Stimulated activated CD8-positive, alpha-beta memory T cell treated with anti-CD3 and anti-CD28 coated beads, Interleukin-7, amount 100 ng/mL, for 48 hours (primary cell): ENCODE results near the gene RRAD.
A peak's percentile ranks its signal among the peaks of the same experiment; 100 is the strongest.
"Not testable (repeated sequence)": the region's sequence is repeated elsewhere in the genome, so short reads cannot be mapped to it uniquely, and the experiment has no call there.

Experiments
- DNase-seq, 2 donors: peaks; one replicate each; pipeline ENCODE4 v3.0.0-alpha.2; 2020; ENCODE audit warnings: low read depth in 1 of 2; ENCODE audit errors: extremely low read depth in 1 of 2

The RRAD gene

DNA sequence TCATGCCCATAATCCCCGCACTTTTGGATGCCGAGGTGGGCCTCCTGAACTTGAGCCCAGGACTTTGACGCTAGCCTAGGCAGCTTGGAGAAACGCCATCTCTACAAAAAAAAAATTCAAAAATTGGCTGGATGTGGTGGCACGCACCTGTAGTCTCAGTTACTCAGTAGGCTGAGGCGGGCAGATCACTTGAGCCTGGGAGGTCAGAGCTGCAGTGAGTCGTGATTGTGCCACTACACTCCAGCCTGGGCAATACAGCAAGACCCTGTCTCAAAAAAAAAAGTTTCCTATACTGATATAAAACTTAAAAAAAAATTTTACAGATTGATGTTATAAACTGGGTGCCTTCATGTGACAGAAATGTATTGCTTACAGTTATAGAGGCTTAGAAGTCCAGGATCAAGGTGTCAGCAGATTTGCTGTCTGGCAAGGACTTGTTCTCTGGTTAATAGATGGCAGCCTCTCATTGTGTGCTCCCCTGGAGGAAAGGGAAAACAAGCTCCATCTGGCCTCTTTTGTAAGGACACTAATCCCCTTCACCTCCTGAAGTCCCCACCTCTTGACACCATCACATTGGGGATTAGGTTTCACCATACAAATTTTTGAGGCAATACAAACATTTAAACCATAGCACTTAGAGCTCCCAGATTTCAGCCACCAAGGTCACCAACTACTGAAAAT is 27.2 kb upstream of the RRAD start:
- DNase-seq = no peak

DNA sequence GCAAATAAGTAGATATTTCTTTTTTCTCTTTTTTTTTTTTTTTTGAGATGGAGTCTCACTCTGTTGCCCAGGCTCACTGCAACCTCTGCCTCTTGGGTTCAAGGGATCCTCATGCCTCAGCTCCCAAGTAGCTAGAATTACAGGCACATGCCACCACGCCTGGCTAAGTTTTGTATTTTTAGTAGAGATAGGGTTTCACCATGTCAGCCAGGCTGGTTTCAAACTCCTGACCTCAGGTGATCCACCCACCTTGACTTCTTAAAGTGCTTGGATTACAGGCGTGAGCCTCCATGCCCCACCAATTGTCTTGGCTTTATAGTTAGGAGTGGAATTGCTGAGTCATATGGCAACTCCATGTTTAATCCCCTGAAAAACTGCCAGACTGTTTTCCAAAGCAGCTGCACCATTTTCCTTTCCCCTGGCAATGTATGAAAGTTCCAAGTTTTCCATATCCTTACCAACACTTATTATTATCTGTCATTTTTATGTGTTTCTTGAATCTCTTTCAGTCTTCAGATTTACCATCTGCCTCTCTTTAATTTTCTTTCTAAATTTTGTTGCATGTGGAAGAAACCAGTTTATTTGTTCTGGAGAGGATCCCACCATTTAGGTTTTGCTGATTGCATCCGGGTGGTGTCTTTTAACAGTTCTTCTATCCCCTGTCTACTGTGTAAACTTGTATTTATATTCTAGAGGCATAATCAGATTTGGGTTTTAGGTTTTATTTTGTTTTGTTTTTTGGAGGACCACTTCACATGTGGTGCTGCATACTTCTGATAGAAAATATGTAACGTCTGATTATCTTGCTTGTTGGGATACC is 25.8 kb upstream of the RRAD start:
- no peak for DNase-seq

DNA sequence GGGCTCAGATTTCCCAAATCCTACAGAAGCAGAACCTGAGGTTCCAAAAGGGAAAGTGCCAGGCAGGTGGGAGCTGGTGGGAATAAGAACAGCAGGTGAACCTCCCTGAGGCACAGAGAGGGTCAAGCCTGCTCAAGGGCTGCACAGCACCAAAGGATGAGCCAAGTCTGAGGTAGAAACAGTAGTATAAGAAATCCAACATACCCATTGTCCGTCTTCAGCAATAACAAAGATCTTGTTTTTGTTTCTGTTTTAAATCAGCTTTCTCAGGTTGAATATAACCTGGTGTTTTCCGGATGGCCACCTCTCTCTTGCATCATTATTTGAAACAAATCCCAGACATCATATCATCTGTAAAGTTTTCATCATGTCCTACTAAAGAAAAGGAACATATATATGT is 25.1 kb upstream of the RRAD start:
- no peak for DNase-seq

DNA sequence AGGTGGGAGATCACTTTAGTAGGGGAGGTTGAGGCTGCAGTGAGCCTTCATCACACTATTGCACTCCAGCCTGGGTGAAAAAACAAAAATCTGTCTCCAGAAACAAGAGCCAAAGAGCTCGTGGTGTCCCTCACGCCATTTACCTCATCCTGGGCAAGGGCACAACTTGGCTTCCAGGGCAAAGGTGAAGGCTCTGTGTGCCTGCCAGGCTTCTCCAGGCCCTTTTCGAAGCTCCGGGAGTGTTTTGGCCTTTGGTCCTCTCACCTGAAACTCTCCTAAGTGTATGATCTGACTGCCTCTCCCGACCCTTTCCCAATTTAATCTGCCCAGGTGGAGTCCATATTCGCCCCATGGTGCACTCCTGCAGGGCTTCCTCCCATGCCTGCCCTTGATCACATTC is 24.1 kb upstream of the RRAD start:
- DNase-seq = no peak

DNA sequence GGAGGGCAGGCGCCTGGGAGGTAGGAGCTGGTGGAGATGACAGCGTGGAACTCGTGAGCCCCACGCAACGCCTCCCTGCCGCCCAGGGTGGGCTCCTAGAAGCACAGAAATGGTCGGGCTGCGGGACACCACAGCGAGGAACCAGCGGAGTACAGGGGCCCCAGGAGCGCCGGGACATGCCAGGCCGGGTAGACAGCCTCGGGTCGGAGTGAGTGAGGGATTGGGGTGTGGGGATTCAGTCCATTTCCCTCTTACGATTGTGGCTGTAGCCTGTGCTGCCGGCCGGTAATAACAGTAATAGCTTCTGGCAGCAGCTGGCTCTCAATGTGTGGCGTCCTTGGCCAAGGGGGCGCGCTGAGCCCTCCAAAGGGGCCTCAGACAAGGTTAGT is 23.5 kb upstream of the RRAD start:
- DNase-seq = no peak

DNA sequence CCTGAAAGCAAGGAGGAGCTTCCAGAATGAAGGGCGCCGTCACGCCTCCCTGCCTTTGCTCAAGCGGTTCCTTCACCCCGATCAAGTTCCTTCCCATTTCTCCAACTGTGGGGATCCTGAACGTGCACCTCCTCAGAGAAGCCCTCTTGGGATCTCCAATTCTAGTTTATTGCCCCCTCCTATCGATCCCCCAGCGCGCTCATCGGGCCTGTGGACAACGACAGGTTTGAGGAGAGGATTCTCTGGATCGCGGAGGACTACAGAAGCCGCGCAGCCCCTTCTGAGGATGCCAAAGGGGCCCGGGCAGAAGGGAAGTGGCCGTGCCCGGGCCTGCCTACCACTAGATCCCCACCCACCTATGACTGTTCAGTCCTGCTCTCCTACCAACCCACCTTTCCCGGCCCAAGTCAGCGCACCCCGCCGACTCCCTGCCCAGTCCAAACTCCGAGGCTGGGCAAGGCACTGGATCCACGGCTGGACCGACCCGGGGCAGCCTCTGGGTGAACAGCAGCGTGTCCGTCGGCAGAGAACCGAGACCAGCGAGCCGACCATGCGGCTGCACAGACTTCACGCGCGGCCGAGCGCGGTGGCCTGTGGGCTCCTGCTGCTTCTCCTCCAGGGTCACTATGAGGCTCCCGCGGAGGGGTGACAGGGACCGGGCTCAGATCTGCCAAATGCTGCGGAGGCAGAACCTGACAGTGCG is 22.9 kb upstream of the RRAD start:
- DNase-seq = no peak

DNA sequence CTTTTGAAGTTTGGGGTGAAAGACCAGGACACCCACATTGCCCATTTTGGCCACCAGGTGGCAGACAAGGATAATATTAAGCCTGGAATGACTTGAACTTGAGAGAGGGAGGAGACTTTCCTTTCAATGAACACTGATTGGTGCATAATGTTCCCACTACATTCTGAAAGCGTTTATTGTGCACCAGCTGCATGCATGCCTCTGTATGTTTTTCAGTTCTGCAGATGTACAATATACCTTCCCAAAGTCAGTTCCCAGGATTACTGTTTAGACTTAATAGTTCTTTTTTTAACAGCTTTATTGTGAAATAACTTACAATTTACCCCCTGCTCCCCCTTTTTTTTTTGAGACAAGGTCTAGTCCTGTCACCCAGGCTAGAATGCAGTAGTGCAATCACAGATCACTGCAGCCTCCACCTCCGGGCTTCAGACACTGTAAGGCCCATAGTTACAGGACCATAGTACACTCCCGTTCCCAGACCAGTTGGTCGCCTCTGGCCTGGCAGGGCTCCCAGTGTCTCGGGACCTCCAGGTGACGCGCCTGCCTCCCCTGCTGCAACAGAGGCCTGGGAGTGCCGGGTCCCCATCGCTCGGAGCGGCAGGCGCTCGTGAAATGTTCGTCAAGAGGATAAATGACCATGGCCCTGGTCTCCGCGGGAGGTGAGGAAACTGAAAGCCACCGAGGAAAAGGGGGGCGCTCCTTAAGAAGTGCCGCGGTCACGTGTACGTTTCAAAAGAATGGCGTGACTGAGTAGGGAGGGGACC is 22.1 kb upstream of the RRAD start:
- DNase-seq = peak; percentile 50 to 64

DNA sequence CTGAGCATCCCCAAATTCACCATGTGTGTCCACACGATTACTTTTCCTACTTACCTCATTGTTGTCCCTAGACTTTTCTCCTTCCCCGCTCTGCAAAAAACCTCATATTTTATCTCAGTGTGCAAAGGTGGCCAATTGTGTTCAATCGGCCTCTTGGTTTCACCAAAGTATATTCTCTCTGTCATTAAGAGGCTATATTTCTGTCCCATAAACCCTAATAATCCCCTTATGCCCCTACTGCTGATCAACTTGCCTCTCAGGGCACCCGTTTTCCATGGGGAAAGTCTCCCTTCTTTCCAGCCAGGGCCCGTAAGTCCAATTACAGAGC is 21.6 kb upstream of the RRAD start:
- no peak for DNase-seq

DNA sequence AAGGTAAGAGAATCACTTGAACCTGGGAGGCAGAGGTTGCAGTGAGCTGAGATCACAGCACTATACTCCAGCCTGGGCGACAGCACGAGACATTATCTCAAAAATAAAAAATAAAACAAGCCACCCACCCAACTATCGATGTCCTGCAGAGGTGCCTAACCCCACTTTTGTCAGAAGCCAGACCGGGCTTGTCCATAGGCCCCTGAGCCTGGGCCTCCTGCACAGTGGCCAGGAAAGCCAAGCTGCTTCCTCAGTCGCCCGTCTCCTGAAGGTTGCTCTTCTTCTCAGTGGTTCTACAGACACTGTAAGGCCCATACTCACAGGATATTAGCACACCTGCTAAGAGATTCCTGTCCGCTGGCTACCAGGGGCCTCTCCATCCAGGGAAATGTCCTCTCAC is 21.2 kb upstream of the RRAD start:
- no peak for DNase-seq

DNA sequence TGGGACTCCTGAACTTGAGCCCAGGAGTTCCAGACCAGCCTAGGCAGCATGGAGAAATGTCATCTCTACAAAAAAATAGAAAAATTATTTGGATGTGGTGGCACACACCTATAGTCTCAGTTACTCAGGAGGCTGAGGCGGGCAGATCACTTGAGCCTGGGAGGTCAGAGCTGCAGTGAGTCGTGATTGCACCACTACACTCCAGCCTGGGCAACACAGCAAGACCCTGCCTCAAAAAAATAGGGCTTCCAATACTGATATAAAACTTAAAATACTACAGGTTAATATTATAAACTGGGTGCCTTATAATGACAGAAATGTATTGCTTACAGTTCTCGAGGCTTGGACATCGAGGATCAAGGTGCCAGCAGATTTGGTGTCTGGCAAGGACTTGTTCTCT is 20.6 kb upstream of the RRAD start:
- no peak for DNase-seq

DNA sequence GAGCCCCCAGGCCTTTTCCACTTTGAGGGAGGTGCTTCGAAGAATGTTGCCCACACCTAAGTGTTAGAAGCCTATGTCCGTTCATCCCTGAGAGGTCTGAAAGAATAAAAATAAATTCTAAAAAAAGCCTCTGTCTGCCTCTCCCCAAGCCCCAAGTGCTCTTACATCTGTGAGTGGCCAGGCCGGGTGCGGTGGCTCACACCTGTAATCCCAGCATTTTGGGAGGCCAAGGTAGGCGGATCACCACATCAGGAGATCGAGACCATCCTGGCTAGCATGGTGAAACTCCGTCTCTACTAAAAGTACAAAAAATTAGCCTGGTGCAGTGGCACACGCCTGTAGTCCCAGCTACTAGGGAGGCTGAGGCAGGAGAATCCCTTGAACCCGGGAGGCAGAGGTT is 19.6 kb upstream of the RRAD start:
- DNase-seq = not testable (repeated sequence)

DNA sequence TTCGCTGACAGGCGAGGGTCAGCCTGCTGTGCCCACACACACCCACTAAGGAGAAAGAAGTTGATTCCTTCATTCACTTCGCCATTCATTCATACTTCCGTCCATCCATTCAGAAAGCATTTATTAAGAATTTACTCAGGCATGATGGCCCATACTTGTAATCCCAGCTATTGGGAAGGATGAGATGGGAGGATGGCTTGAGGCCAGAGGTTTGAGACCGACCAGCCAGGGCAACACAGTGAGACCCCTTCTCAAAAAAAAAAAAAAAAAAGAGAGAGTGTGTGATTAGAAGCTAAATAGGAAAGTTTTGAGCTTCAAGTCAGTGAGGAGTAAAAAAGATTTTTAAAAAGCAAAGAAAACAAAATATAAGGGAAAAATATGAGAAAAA is 18.7 kb upstream of the RRAD start:
- DNase-seq = no peak

DNA sequence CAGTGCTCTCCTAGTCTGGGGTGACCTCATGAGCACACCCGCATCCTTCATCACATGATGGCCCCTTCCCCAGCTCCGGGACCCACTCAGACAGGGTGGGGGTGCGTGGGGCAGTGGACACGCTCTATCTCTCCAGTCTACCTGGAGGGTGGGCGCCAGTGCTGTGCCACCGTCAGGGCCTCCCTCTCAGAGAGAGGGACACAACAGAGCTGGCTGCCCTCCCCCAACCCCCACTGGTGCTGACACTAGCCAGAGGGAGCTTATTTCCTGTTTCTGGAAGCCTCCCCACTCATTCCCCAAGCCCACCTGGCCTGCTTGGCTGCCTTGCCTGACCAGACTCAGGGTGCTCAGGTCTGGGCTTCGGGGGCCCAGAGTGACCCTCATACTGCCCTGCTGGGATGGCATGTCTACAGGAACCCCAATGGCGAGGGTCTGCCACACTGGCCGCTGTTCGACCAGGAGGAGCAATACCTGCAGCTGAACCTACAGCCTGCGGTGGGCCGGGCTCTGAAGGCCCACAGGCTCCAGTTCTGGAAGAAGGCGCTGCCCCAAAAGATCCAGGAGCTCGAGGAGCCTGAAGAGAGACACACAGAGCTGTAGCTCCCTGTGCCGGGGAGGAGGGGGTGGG is 18.2 kb upstream of the RRAD start:
- DNase-seq = no peak

DNA sequence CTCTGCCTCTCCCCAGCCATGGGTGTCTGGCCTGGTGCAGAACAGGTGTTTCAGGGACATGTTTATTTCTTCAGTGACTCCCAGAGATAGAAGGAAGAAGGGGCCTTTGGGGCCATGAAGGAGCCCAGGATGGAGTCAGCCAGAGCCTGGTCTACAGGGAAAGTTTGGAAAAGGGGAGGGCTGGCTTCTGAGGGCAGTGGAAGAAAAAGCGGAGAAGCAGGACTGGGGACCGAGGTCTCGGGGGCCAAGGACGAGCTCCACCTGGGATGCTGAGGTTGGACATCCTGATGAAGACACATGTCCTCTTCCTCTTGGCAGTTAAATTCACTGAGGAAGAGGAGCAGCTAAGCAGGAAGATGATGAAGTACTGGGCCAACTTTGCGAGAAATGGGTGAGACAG is 17.6 kb upstream of the RRAD start:
- DNase-seq = no peak

DNA sequence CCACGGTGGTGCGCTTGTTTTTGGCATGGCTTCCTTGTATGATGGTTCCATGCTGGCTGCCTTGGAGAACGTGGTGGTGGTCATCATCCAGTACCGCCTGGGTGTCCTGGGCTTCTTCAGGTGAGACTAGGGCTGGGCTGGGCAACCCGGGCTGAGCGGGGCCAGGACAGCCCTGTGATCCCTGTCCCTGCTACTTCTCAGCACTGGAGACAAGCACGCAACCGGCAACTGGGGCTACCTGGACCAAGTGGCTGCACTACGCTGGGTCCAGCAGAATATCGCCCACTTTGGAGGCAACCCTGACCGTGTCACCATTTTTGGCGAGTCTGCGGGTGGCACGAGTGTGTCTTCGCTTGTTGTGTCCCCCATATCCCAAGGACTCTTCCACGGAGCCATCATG is 14.9 kb upstream of the RRAD start:
- no peak for DNase-seq

DNA sequence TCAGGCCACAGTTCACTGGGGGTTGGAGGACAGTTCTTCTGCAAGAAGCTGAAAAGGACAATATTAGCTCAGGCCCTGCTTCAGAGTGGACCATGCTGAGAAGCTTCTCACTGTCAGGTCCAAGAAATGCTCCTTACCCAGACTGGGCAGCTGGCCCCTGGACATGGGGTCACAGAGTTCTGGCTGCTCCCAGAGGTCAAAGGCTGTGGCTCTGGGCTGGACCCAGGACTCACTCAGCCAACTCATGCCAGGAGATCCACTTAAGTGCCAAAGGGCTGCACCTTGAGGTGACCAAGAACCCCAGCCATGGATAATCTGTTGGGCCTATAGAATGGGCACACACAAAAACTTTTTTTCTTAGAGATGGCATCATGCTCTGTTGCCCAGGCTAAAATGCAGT is 14.0 kb upstream of the RRAD start:
- no peak for DNase-seq

DNA sequence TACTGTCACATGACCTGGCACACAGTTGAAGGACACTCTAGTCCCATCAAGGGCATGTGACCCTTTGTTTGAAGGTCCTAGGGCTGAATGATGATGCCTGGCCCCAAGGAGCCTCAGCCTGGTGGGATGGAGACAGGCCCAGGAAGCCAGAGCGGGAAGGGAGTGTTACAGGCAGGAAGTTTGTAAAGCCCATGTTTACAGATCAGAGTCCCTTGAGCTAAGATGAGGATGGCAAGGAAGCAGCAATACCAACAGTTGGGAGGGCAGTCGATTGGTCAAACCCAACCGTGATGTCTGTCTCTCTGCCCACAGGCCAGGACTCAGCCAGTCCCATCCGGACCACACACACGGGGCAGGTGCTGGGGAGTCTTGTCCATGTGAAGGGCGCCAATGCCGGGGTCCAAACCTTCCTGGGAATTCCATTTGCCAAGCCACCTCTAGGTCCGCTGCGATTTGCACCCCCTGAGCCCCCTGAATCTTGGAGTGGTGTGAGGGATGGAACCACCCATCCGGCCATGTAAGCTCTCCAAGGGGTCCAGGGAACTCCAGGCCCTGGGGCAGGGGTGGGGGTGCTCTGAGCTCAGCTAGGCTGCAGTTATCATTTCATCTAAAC is 12.5 kb upstream of the RRAD start:
- no peak for DNase-seq

DNA sequence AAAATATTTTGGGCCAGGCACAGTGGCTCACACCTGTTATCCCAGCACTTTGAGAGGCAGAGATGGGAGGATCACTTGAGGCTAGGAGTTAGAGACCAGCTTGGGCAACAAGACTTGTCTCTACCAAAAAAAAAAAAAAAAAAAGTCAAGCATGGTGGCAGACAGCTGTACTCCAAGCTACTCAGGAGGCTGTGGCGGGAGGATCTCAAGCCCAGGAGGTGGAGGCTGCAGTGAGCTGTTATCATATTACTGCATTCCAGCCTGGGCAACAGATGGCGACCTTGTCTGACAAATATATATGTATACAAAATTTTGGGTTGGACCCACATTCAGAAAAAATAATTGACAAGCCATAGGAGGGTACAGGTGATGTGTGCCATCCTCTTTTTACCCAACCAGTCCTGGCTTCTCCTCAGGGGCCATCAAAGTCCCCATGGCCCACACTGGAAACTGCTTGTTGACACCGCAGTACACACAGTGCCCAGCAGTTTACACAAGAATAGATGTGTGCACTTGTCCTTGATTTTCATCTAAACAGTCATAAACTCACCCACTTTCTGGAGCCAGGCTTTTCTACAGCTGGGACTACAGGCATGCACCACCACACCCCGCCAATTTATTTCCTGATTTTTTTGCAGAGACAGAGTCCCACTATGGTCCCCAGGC is 11.7 kb upstream of the RRAD start:
- no peak for DNase-seq

DNA sequence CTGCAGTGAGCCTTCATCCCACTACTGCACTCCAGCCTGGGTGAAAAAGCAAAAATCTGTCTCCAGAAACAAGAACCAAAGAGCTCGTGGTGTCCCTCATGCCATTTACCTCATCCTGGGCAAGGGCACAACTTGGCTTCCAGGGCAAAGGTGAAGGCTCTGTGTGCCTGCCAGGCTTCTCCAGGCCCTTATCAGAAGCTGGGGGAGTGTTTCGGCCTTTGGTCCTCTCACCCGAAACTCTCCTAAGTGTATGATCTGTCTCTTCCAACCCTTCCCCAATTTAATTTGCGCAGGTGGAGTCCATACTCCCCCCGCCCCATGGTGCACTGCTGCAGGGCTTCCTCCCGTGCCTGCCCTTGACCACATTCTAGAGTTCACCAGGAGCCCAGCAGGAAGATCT is 11.1 kb upstream of the RRAD start:
- no peak for DNase-seq
